ENCODE results near the gene RNFT2. TPM values are rescaled to one million over a fixed set of nuclear protein-coding genes. Genes with fewer than 3 reads are reported as not detected.

RNFT2 gene
- total RNA-seq, 1 donor from 2014 or later: 0.66 TPM

GRCh38 chr12:116839287-116839830, 101.2 kb downstream of the RNFT2 start:
- TF ChIP-seq CTCF (IDR thresholded peaks at IDR 0.05; ENCODE audit: borderline replicate concordance): no peak
- no peak for DNase-seq
- intact Hi-C loops (cut with micrococcal nuclease): no loop called here
- H3K27ac ChIP-seq (replicated peaks): no peak overlapping the region
- no peaks in the 10 kb centered on the region for H3K9me3 ChIP-seq (replicated peaks)
- no peaks in the 10 kb centered on the region for H3K27me3 ChIP-seq (ENCODE audit: low read depth)
- H3K36me3 ChIP-seq: no peaks in the 10 kb centered on the region
- no peaks in the 10 kb centered on the region for H3K4me1 ChIP-seq
- H3K4me3 ChIP-seq: no peak overlapping the region

DNA sequence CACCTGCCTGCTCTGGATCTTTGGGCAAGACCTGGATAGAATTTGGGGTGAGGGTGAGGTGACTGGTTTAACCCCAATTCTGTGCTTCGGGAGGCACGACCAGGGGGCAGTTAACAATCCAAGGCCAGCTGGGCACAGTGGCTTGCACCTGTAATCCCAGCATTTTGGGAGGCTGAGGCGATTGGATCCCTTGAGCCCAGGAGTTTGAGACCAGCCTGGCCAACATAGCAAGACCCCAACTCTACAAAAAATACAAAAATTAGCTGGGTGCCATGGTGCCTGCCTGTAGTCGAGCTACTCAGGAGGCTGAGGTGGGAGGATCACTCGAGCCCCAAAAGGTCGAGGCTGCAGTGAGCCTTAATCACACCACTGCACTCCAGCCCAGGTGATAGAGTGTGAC, 105.0 kb downstream of the RNFT2 start:
- no peak for DNase-seq
- no peak for TF ChIP-seq CTCF (IDR thresholded peaks at IDR 0.05; ENCODE audit: borderline replicate concordance)
- no peak overlapping the region for H3K4me3 ChIP-seq
- H3K4me1 ChIP-seq: no peaks in the 10 kb centered on the region
- H3K36me3 ChIP-seq: no peaks in the 10 kb centered on the region
- no peaks in the 10 kb centered on the region for H3K27me3 ChIP-seq (ENCODE audit: low read depth)
- H3K27ac ChIP-seq (replicated peaks): no peak overlapping the region
- H3K9me3 ChIP-seq (replicated peaks): no peaks in the 10 kb centered on the region
- intact Hi-C loops (cut with micrococcal nuclease): no loop called here

- TF ChIP-seq CTCF (IDR thresholded peaks at IDR 0.05; ENCODE audit: borderline replicate concordance): no peak
- Histone ChIP-seq H3K27ac (replicated peaks) (no peak overlapping the region), H3K4me1 (no peaks in the 10 kb centered on the region), H3K36me3 (no peaks in the 10 kb centered on the region), H3K4me3 (no peak overlapping the region), H3K9me3 (replicated peaks) (no peaks in the 10 kb centered on the region), H3K27me3 (ENCODE audit: low read depth) (peaks cover 22% of the 10 kb centered on the region)
- no peak for DNase-seq
- intact Hi-C loops (cut with micrococcal nuclease): no loop called here
These were observed 111.1 kb downstream of the RNFT2 start for GRCh38 chr12:116849216-116849615.

DNA sequence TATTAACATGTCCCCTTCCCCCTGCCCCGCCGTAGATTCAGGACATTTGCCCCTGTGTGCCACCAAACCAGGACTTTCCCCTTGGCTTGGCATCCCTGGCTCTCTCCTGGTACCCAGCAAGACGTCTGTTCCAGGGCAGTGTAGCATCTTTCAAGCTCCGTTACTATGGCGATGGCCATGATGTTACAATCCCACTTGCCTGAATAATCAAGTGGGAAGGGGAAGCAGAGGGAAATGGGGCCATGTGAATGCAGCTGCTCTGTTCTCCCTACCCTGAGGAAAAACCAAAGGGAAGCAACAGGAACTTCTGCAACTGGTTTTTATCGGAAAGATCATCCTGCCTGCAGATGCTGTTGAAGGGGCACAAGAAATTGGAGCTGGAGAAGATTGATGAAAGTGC, 114.2 kb downstream of the RNFT2 start:
- no peak for TF ChIP-seq CTCF (IDR thresholded peaks at IDR 0.05; ENCODE audit: borderline replicate concordance)
- no peaks in the 10 kb centered on the region for H3K4me1 ChIP-seq
- H3K4me3 ChIP-seq: no peak overlapping the region
- H3K27me3 ChIP-seq (ENCODE audit: low read depth): peaks cover 51% of the 10 kb centered on the region
- no peaks in the 10 kb centered on the region for H3K9me3 ChIP-seq (replicated peaks)
- H3K36me3 ChIP-seq: no peaks in the 10 kb centered on the region
- DNase-seq: no peak
- no peak overlapping the region for H3K27ac ChIP-seq (replicated peaks)
- intact Hi-C loops (cut with micrococcal nuclease): no loop called here

DNA sequence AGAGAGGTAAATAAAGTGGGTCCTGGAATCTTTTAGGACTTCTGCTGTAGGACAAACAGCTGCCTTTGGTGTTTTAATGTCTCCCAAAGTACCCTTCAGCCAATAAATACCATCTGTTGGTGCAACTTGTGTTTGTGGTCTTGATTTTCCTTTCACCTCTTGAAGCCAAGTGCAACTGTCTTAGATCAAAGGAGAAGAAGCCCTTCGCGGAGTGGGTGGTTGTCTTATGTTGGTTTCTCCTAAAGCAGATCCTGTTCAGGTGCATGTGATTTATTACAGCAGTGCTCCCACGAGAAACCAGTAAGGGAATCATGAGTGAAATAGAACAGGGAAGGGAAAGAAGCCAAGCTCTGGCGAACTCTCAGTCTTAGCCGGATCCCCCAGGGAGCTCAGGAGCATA, 115.4 kb downstream of the RNFT2 start:
- no peaks in the 10 kb centered on the region for H3K9me3 ChIP-seq (replicated peaks)
- H3K27me3 ChIP-seq (ENCODE audit: low read depth): peaks cover 58% of the 10 kb centered on the region
- H3K4me1 ChIP-seq: no peaks in the 10 kb centered on the region
- no peak for TF ChIP-seq CTCF (IDR thresholded peaks at IDR 0.05; ENCODE audit: borderline replicate concordance)
- no peak for DNase-seq
- no peak overlapping the region for H3K27ac ChIP-seq (replicated peaks)
- intact Hi-C loops (cut with micrococcal nuclease): no loop called here
- no peak overlapping the region for H3K4me3 ChIP-seq
- no peaks in the 10 kb centered on the region for H3K36me3 ChIP-seq
